Measurements from ENCODE around the gene STAT4. TPM values are rescaled to one million over a fixed set of nuclear protein-coding genes. Genes with fewer than 3 reads are reported as not detected.

STAT4 gene
- total and polyA plus RNA-seq, 2 donors from 2014 or later: 1.2 to 8.5 TPM

DNA sequence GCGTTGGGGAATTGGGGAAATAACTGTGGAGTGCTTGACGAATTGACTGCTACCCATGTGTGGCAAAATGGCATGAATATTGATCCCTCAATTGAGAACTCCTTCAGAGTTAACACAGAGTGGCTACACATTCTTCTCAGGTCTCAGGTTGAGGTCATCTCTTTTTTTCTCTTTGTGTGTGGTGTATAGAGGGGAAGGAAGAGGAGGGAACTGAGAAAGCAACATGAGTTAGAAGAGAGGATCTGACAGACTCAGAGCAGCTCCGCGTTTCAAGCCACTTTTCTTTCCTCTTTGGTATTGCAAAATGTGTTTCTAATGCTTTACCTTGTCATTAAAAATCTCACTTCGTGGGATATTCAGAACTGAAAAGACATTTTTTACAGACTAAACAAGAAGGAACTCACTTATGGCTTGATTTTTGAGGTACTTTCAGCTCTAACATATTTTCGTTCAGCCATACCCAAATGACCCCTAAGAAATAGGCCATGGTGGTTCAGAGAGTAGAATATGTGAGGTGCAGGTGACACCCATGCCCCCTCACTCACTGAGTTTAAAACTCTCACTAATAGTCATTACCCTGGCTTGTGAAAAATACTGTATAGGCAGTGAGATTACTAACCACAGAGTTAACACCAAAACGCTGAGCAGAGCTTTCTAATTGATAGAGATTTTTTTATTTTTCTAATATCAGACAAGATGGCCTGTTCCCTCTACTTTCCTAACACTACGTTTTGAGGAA, 22.5 kb downstream of the STAT4 start:
- Histone ChIP-seq H3K9me3 (ENCODE audit: control insufficient read depth in 2 of 3, insufficient read depth in 1 of 3, low read length in 3 of 3) (no peaks in the 10 kb centered on the region), H3K36me3 (ENCODE audit: control insufficient read depth in 2 of 3, insufficient read depth in 3 of 3, low read length in 3 of 3) (no peaks in the 10 kb centered on the region), H3K4me3 (ENCODE audit: low read length in 3 of 3) (no peak overlapping the region), H3K4me1 (ENCODE audit: control insufficient read depth in 2 of 3, insufficient read depth in 2 of 3, low read depth in 1 of 3, low read length in 3 of 3) (no peaks in the 10 kb centered on the region), H3K27ac (ENCODE audit: low read depth in 2 of 2, low read length in 2 of 2) (no peak overlapping the region), H3K27me3 (ENCODE audit: control insufficient read depth, insufficient read depth, low read length) (no peaks in the 10 kb centered on the region), H3K9ac (ENCODE audit: low read length in 3 of 3) (no peak overlapping the region)
- no peak for DNase-seq
- intact Hi-C loops (cut with DNase I): no loop called here
- FAIRE-seq: no peak
- TF ChIP-seq, protein P1, sequence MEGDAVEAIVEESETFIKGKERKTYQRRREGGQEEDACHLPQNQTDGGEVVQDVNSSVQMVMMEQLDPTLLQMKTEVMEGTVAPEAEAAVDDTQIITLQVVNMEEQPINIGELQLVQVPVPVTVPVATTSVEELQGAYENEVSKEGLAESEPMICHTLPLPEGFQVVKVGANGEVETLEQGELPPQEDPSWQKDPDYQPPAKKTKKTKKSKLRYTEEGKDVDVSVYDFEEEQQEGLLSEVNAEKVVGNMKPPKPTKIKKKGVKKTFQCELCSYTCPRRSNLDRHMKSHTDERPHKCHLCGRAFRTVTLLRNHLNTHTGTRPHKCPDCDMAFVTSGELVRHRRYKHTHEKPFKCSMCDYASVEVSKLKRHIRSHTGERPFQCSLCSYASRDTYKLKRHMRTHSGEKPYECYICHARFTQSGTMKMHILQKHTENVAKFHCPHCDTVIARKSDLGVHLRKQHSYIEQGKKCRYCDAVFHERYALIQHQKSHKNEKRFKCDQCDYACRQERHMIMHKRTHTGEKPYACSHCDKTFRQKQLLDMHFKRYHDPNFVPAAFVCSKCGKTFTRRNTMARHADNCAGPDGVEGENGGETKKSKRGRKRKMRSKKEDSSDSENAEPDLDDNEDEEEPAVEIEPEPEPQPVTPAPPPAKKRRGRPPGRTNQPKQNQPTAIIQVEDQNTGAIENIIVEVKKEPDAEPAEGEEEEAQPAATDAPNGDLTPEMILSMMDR (IDR thresholded peaks at IDR 0.05; ENCODE audit: borderline replicate concordance, extremely low read depth, insufficient read depth): no peak

DNA sequence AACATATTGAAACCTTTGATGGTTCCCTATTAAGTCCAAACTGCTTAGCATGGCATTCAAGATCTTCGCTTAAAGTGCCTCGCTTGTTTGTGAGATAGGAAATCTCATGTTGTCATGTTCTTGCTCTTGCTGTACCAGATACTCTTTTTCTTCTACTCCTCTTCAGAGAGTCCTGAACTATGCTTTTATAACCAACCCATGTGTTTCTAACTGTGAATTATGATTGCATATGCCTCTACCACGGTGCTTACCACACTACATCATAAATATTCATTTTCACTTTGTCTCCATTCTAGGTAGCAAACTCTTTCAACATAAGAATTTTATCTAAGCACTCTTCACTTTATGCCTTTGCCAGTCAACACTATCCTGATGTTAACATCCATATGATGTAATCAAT, 23.6 kb downstream of the STAT4 start:
- Histone ChIP-seq H3K27ac (ENCODE audit: low read depth in 2 of 2, low read length in 2 of 2) (no peak overlapping the region), H3K9ac (ENCODE audit: low read length in 3 of 3) (no peak overlapping the region), H3K36me3 (ENCODE audit: control insufficient read depth in 2 of 3, insufficient read depth in 3 of 3, low read length in 3 of 3) (no peaks in the 10 kb centered on the region), H3K9me3 (ENCODE audit: control insufficient read depth in 2 of 3, insufficient read depth in 1 of 3, low read length in 3 of 3) (no peaks in the 10 kb centered on the region), H3K4me1 (ENCODE audit: control insufficient read depth in 2 of 3, insufficient read depth in 2 of 3, low read depth in 1 of 3, low read length in 3 of 3) (no peaks in the 10 kb centered on the region), H3K4me3 (ENCODE audit: low read length in 3 of 3) (no peak overlapping the region), H3K27me3 (ENCODE audit: control insufficient read depth, insufficient read depth, low read length) (no peaks in the 10 kb centered on the region)
- TF ChIP-seq, protein P1 (IDR thresholded peaks at IDR 0.05; ENCODE audit: borderline replicate concordance, extremely low read depth, insufficient read depth): no peak
- DNase-seq: no peak
- FAIRE-seq: no peak
- intact Hi-C loops (cut with DNase I): no loop called here

DNA sequence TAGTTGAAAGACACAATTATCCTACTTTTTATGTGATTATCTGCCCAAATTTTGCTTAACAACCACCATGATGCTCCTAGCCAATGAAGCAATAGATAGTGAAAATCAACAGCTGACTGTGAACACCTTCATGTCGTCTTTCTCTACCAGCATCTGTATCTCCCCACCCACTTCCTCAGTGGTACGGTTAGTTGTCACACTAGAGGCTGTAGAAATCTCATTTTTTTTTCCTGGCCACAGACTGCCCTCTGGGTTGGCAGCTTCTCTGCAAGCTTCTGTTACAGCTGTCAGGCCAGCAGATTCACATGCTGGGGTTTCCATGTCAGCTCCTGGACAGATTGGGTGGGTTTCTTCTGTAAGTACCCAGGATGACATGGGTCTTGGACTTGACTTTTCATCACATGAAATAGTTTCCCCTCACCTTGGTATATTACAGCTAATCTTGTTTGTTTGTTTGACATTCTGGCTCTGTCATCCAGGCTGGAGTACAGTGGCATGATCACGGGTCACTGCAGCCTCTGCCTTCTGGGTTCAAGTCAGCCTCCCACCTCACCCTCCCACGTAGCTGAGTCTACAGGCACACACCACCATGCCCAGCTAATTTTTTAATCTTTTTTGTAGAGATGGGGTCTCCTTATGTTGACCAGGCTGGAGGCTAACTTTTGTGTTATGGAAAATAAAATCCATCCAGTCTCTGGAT, 24.3 kb downstream of the STAT4 start:
- DNase-seq (peak in 2 of 5 donors; percentile 32 to 33), FAIRE-seq (no peak)
- Histone ChIP-seq H3K4me3 (ENCODE audit: low read length in 3 of 3) (no peak overlapping the region), H3K27me3 (ENCODE audit: control insufficient read depth, insufficient read depth, low read length) (no peaks in the 10 kb centered on the region), H3K27ac (ENCODE audit: low read depth in 2 of 2, low read length in 2 of 2) (no peak overlapping the region), H3K4me1 (ENCODE audit: control insufficient read depth in 2 of 3, insufficient read depth in 2 of 3, low read depth in 1 of 3, low read length in 3 of 3) (no peaks in the 10 kb centered on the region), H3K9me3 (ENCODE audit: control insufficient read depth in 2 of 3, insufficient read depth in 1 of 3, low read length in 3 of 3) (no peaks in the 10 kb centered on the region), H3K9ac (ENCODE audit: low read length in 3 of 3) (no peak overlapping the region), H3K36me3 (ENCODE audit: control insufficient read depth in 2 of 3, insufficient read depth in 3 of 3, low read length in 3 of 3) (no peaks in the 10 kb centered on the region)
- intact Hi-C loops (cut with DNase I): no loop called here
- TF ChIP-seq, protein P1 (IDR thresholded peaks at IDR 0.05; ENCODE audit: borderline replicate concordance, extremely low read depth, insufficient read depth): no peak

Data from kidney (tissue), 14 donors.